ENCODE results near the gene GMIP.
"Not testable (repeated sequence)": the region's sequence is repeated elsewhere in the genome, so short reads cannot be mapped to it uniquely, and the experiment has no call there.

GRCh38 chr19:19606686-19607085 lies 36.8 kb downstream of the GMIP start:
- TF ChIP-seq CTCF (conservative IDR thresholded peaks at IDR 0.05; ENCODE audit: low read depth, low read length); EZH2 (IDR thresholded peaks at IDR 0.05; ENCODE audit: low read length, unreplicated experiment); EZH2phosphoT487 (IDR thresholded peaks at IDR 0.05; ENCODE audit: borderline replicate concordance, low read length): not testable (repeated sequence)

Measured in PC-3 (cell line).